Mucosa of rectum (tissue), 2 donors: Measurements from ENCODE around the gene ADCY5.
"Not testable (repeated sequence)": the region's sequence is repeated elsewhere in the genome, so short reads cannot be mapped to it uniquely, and the experiment has no call there.

ENCODE experiments used
- H3K27ac ChIP-seq, 2 donors: one replicate each; pipeline ENCODE4 v1.7.0; 2013; ENCODE audit warnings: inconsistent platforms in 2 of 2, low read depth in 2 of 2, low read length in 2 of 2
- H3K27me3 ChIP-seq, 2 donors: one replicate each; pipeline ENCODE4 v1.7.0; 2013; ENCODE audit warnings: low read length in 2 of 2; ENCODE audit not compliant: control insufficient read depth in 2 of 2, insufficient read depth in 2 of 2
- H3K36me3 ChIP-seq, 2 donors: one replicate each; pipeline ENCODE4 v1.7.0; 2013; ENCODE audit warnings: low read length in 2 of 2; ENCODE audit not compliant: control insufficient read depth in 2 of 2, insufficient read depth in 2 of 2
- H3K4me1 ChIP-seq, 2 donors: one replicate each; pipeline ENCODE4 v1.7.0; 2013; ENCODE audit warnings: low read length in 2 of 2, mild to moderate bottlenecking in 1 of 2; ENCODE audit not compliant: control insufficient read depth in 2 of 2, insufficient read depth in 2 of 2
- H3K4me3 ChIP-seq, 2 donors: one replicate each; pipeline ENCODE4 v1.7.0; 2013; ENCODE audit warnings: low read length in 2 of 2
- H3K9ac ChIP-seq, 2 donors: one replicate each; pipeline ENCODE4 v1.7.0; 2013; ENCODE audit warnings: low read length in 2 of 2, low read depth in 1 of 2, mild to moderate bottlenecking in 1 of 2
- H3K9me3 ChIP-seq, 2 donors: one replicate each; pipeline ENCODE4 v1.7.0; 2013; ENCODE audit warnings: low read length in 2 of 2; ENCODE audit not compliant: control insufficient read depth in 2 of 2
- donor health status: healthy.
- donor health status: Normal muscosa, but diverticular disease.

The ADCY5 gene

DNA sequence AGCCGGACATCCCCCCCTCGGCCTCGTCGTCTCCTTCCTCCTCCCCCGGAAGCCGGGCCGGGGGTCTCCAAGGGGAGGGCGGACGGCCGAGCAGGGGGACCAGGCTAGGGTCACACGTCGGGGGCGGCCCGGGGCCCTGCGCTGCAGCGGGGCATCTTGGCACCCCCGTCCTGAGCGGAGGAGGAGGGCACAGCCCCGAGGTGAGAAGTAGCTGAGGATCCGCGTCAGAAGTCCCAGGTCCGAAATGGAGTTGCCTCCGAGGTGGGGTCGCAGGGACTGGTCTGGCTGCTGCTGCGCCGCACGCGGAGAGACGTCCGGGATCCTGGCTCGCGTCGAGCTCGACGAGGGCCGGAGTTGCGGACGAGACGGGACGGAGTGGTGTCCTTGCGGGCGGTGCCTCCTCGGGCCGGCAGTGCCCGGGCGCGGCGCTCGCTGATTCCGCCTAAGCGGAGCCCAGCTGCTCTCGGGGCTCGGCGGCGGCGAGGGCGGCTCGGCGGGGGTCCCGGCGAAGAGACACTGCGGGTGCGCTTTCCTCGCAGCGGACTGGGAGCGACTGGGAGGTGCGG lies at the start of gene ADCY5:
TSS of gene ADCY5 (minus strand) at position 555 of the 566 bp plus-strand sequence. CDS start at position 10, 545 bp downstream.
- Histone ChIP-seq H3K4me3 (peak within 1 kb of the TSS; percentile 38 to 64), H3K27me3 (peaks cover 18 to 20% of the 10 kb centered on the region in 2 donors), H3K9me3 (no peaks in the 10 kb centered on the region), H3K4me1 (peaks cover 6 to 7% of the 10 kb centered on the region in 2 donors), H3K36me3 (no peaks in the 10 kb centered on the region), H3K27ac (peak within 1 kb of the TSS; percentile 56 to 67), H3K9ac (peak within 1 kb of the TSS; percentile 24 to 54)

DNA sequence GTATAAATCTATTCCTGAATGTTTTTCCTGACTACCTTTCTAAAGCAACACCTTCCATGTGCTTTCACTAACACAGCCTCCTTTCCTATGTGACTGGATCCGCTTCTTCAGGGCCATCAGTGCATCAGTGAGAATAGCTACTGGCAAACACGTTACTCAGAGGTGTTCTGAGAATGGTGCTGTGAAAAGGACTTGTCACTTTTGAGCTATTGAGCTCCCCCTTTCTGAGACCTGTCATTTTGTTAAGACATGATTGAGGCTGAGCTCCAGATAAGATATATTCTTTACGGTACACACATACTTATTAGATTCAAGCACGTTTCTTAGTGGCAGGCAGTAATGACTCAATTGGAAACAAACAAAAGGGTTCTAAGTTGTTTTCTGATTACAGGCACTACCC lies 45.0 kb upstream of the ADCY5 start:
- no peaks in the 10 kb centered on the region for H3K27me3 ChIP-seq
- H3K36me3 ChIP-seq = peaks cover 16 to 28% of the 10 kb centered on the region in 2 donors
- H3K27ac ChIP-seq = no peak overlapping the region

DNA sequence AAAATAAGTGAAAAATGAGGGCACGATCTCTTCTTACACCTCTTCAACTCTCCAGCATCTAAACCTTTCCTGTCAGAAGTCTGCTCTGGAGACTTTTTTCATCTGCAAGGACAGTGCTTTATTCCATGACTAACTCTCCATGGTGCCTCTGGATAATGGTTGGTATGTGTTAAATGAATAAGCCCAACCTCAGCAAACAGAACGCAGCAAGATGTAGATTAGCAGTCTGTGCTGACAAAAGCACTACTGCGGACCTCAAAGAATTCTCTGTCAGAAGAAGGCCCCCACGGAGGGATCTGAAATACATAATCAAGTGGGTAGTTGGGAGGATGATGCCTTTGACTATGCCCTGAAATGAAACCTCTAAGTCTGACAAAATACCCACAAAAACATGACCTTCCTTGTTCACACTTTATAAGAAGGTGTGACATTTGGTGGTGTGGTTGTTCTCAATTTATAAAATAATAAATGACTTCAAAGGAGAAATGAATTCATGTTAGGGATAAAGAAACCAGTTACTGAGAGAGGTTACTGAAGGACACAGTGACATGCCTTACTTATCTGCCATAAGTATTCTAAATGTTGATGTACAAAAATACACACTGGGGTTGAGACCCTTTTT lies 43.2 kb upstream of the ADCY5 start:
- H3K4me3 ChIP-seq = no peak overlapping the region
- no peaks in the 10 kb centered on the region for H3K4me1 ChIP-seq
- H3K27ac ChIP-seq = no peak overlapping the region
- H3K36me3 ChIP-seq = peaks cover 3 to 16% of the 10 kb centered on the region in 2 donors
- H3K27me3 ChIP-seq = no peaks in the 10 kb centered on the region
- no peak overlapping the region for H3K9ac ChIP-seq
- H3K9me3 ChIP-seq = no peaks in the 10 kb centered on the region

More for the DNA sequence above, 45.0 kb upstream of the ADCY5 start:
- H3K4me3 ChIP-seq = no peak overlapping the region
- no peaks in the 10 kb centered on the region for H3K4me1 ChIP-seq
- H3K9ac ChIP-seq = no peak overlapping the region
- H3K9me3 ChIP-seq = no peaks in the 10 kb centered on the region

DNA sequence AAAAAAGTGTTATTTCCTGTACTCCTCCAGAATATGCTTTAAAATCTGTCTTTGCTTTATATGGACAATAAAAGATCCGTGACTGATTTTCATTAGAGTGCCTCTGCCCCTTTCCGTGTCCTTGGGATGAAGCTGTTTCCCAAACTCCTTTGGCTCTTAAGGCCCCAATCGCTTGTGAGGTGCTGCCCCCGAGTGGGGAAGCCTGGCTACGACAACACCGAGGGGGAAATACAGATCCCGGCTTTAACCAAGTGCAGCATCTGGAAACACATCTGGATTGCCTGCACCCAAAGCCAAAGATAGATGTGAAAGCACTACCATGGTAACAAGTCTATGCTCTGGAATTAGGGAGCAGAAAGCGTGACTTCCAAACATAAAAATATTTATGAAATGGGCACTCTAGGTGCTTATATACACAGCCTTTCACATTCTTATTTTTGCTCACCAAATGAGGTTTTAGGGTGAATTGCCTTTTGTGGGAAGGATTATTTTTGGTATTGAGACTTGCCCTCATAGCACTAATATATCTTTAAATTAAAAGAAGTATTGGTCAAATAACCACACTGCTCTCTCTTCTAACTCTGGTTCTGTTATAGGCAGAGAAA lies 40.6 kb upstream of the ADCY5 start:
- no peaks in the 10 kb centered on the region for H3K27me3 ChIP-seq
- H3K9me3 ChIP-seq = no peaks in the 10 kb centered on the region
- H3K27ac ChIP-seq = no peak overlapping the region
- no peaks in the 10 kb centered on the region for H3K4me1 ChIP-seq
- peaks cover 0 to 8% of the 10 kb centered on the region in 2 donors for H3K36me3 ChIP-seq
- no peak overlapping the region for H3K9ac ChIP-seq
- H3K4me3 ChIP-seq = no peak overlapping the region

DNA sequence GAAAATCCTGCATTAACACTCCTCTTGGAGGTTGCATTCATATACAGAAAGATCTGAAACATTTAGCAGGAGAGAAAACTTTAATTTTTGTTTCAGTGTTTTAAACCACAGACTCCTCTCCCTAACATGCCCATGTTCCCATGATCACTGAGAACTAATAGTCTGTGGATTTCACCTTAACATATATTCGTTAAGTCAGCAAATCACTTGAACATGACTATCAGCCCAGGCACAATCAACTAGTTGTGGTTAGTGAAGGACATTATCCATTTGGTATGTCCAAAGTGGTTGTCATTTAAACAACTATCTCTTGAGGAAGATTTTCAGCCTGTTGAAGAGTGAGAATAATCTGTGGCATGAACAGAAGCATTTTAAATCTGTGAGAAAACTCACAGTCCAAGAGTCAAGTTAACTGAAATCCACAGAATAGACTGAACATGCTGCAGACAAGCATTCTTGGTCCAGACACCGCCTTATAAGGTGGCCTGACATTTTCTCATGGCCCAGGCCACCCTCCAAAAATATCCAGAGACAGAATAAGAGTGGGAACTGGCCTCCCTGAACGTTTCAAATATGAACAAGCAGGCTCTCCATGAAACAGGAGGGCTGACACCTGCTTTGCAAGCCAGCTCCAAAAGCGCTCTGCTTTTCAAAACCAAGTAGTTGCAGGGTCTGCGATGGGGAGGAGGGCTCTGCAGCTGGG lies 39.9 kb upstream of the ADCY5 start:
- Histone ChIP-seq H3K27ac (no peak overlapping the region), H3K9me3 (no peaks in the 10 kb centered on the region), H3K9ac (no peak overlapping the region), H3K4me3 (no peak overlapping the region), H3K27me3 (no peaks in the 10 kb centered on the region), H3K36me3 (peaks cover 0 to 8% of the 10 kb centered on the region in 2 donors), H3K4me1 (no peaks in the 10 kb centered on the region)

DNA sequence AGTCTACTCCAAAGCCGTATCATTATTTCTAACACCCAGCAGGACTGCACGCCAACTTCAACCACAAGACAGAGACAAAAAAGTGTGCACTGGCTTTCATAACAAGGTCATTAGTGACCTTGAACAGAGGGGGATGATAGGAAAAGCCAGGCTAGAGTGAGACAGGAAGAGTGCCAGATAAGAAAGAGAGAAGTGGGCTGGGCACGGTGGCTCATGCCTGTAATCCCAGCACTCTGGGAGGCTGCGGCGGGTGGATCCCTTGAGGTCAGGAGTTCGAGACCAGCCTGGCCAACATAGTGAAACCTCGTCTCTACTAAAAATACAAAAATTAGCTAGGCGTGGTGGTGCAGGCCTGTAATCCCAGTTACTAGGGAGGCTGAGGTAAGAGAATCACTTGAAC lies 38.2 kb upstream of the ADCY5 start:
- H3K27me3 ChIP-seq, H3K4me1 ChIP-seq, H3K9me3 ChIP-seq, H3K4me3 ChIP-seq, H3K27ac ChIP-seq, H3K36me3 ChIP-seq, H3K9ac ChIP-seq: not testable (repeated sequence)

DNA sequence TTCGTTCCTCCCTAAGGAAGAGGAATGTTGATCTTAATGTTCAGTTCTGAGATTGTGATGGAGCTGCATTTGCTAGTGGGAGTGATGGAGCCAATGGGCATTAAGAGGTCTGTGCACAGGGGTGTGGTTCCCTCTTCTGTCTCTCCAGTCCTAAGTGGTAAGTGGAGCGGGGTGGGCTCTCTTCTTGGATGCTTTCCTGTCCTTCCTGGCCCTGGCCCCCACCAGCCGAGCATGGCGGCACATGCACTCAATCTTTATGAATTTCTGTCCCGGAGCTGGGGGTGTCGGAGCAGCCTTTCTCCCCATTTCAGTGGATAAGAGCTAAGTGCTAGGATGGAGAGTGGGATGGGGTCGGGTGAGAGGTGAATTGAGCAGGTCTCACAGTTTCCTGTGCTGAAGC lies 37.6 kb upstream of the ADCY5 start:
- H3K9ac ChIP-seq = no peak overlapping the region
- no peaks in the 10 kb centered on the region for H3K4me1 ChIP-seq
- no peaks in the 10 kb centered on the region for H3K9me3 ChIP-seq
- no peak overlapping the region for H3K4me3 ChIP-seq
- no peak overlapping the region for H3K27ac ChIP-seq
- H3K27me3 ChIP-seq = no peaks in the 10 kb centered on the region
- peaks cover 0 to 4% of the 10 kb centered on the region in 2 donors for H3K36me3 ChIP-seq

DNA sequence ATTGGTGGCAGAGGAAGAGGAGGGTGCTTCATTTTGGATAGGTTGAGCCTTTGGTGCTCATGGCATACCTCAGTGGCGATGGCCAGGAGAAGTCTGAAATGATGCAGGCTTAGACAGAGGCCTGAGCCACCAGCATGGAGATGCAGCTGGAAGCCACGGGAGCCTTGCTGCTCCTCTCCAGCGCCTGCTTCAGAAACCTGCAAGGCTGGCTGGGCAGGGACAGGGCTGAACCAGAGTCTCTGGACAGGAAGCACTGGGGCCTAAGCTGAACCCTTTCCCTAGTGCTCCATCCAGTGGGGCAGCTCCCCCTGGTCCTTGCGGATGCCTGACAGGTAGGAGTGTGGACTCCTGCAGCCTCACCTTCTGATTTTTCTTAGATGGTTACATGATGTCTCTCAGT lies 36.7 kb upstream of the ADCY5 start:
- H3K36me3 ChIP-seq = peaks cover 0 to 4% of the 10 kb centered on the region in 2 donors
- H3K9ac ChIP-seq = no peak overlapping the region
- H3K4me1 ChIP-seq = no peaks in the 10 kb centered on the region
- no peaks in the 10 kb centered on the region for H3K27me3 ChIP-seq
- no peaks in the 10 kb centered on the region for H3K9me3 ChIP-seq
- H3K27ac ChIP-seq = no peak overlapping the region
- no peak overlapping the region for H3K4me3 ChIP-seq

DNA sequence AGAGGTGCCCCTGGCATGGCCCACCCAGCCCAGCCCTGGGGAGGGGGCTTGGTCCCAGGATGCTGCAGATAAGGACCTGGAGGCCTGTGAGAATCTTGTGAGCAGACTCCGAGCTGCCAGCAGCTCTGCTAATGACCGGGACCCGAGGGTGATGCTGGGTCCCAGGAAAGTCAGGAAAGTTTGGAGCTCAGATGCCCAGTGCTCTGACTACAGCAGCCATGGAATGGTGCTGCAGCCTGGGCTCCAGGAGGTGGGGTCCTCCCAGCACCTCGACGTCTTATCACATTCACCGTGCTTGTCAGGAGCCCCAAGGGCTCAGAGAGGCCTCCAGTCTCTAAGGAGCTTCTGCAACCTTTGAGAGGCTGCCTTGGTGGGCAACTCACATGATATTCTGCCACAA lies 34.3 kb upstream of the ADCY5 start:
- Histone ChIP-seq H3K27me3 (no peaks in the 10 kb centered on the region), H3K9me3 (no peaks in the 10 kb centered on the region), H3K27ac (no peak overlapping the region), H3K9ac (no peak overlapping the region), H3K4me3 (no peak overlapping the region), H3K36me3 (no peaks in the 10 kb centered on the region), H3K4me1 (no peaks in the 10 kb centered on the region)
